HG02642 (cell line): ENCODE results near the gene FAM13A.
"Not testable (repeated sequence)": the region's sequence is repeated elsewhere in the genome, so short reads cannot be mapped to it uniquely, and the experiment has no call there.

ENCODE experiments used
- ATAC-seq: cut with Tn5 transposase; IDR thresholded peaks from one replicate; pipeline ENCODE4 v1.9.1; 2021; ENCODE audit warnings: mild to moderate bottlenecking; ENCODE audit not compliant: unreplicated experiment, poor library complexity

Gene FAM13A

DNA sequence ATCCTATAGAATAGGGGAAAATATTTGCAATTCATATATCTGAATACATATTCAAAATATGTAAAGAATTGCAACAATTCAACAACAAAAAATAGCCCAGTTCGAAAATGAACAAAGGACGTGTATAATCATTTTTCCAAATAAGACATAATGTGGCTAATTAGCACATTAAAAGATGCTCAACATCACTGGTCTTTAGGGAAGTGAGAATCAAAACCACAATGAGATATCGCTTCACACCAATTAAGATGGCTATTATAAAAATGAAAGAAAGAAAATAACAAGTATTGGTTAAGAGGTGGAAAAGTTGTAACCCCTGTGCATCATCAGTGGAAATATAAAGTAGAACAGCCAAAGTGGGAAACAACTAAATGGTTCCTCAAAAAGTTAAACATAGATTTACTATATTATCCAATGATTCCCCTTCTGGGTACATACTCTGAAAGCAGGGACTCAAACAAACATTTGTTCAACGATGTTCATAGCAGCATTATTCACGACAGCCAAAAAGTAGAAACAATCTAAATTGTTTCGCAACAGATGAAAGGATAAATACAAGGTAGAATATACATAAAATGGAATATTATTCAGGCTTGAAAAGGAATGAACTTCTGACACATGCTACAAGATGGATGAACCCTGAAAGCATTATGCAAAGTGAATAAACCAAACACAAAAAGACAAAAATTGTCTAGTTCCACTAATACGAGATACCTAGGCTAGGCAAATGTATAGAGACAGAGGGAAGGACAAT lies 12.7 kb downstream of the FAM13A start:
- no peak for ATAC-seq

DNA sequence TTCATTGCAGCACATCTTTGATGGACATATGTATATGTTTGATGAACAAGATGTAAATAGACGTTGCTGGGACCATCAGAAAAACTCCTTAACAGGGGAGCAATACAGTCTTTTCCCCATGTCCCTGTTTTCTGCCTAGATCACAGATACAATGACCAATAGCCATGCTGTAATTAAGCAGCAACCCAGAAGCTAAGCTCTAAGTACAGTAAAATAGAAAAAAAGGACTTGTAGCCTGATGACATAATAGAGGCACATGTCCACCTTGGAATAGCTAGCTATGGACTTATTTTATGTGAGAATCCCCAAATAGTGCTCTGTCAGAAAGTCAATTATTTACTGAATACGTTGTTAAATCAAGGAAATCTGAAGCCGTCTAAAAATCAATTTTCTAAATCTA lies 14.9 kb downstream of the FAM13A start:
- ATAC-seq, result no peak

DNA sequence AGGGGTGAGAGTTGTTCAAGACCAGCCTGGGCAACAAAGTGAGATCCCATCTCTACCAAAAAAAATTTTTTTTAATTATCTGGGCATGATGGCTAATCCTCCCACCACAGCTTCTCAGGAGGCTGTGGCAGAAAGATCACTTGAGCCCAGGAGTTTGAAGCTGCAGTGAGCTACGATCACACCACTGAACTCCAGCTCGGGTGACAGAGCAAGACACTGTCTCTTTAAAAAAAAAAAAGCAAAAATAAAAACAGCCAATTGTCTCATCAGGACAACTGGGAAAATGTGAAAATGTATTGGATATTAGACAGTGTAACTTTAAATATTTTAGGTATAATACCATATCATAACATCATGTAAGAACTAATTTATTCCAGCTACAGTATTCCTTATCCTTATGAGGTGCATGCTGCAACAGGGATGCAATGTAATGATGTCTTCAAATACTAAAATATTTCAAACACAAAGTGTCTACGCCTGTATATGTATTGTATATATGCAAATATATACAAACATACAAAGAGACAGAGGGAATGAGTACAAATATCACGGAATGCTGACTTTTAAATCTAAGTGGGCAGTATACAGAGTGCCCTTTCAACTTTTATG lies 17.2 kb downstream of the FAM13A start:
- no peak for ATAC-seq

DNA sequence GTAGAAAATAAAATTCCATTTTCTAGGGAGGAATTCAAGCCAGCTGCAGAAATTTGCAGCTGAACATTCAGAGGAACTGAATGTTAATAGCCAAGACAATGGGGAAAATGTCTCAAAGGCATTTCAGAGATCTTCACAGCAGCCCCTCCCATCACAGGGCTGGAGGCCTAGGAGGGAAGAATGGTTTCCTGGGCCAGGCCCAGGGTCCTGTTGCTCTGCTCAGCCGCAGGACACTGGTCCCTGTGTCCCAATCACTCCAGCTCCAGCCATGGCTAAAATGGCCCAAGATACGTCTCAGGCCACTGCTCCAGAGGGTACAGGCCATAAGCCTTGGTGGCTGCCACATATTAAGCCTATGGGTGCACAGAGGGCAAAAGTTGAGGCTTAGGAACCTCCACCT lies 20.4 kb downstream of the FAM13A start:
- ATAC-seq, result no peak

DNA sequence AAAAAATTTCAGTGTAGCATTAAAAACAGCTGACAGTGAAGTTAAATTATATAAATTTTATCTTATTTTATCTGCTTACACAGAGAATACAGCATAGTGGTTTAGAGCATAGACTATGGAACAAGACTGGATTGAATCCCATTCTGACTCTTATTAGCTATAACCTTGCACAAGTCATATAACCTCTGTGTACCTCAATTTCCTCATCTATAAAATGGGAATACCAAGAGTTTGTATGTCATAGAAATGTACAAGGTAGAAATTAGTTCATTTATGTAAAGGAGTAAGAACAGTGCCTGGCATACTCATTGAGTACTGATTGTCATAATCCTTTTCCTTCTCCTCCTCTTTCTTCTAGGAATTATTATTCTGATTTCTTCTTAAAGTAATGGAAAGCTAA lies 25.7 kb downstream of the FAM13A start:
- ATAC-seq, result no peak

DNA sequence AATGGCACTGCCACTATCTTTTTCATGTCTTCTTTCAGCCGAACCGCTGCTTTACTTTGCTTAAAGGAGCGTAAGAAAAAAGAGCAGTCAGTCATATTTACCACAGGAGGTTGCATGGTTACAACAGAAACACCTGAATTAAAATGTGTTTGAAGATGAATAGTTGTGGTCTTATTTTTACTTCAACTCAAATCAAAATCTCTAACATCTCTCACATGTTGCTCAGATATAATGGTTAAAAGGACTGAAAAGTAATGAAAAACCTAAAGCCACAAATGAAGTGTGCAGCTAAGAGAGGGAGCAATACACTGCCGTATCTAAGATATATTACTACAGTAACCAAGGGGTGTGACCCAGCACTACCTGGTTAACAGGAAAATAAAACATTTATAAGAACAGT lies 27.4 kb downstream of the FAM13A start:
- ATAC-seq, result no peak

DNA sequence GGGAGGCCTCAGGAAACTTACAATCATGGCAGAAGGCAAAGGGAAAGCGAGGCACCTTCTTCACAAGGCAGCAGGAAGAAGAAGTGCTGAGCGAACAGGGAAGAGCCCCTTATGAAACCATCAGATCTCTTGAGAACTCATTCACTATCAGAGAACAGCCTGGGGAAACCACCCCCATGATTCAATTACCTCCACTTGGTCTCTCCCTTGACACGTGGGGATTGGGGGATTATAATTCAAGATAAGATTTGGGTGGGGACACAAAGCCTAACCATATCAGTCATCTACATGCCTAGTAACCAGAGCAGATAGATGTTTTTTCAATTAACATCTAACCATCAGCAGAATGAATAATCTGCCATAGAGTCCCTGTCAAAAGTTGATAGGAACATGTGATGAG lies 30.4 kb downstream of the FAM13A start:
- no peak for ATAC-seq

DNA sequence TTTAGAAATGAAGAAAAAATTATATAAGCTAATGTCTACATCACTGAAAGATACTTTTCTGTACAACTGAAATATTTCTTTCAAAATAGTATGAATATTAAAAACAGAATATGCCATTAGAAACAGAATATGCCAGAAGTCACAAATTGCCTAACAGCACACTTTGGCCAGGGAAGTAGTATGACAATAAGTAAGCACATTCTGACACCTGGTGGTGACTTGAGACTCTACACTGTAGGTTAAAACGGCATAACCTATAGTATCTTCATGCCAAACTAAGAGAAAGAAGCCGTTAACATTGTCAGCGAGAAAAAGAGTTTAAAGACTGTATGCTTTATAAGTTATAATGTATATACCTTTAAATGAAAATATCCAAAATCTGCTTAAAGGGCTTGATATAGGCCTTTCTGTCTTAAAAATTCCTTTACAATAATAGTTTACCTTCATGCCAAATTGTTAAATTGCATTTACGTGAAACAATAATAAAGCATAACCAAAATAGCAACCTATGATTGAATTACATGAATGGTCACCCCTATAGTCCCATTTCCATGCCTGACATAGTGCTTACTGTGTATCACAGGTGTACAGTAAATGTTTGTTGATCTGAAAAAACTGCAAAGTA lies 32.8 kb downstream of the FAM13A start:
- ATAC-seq, result peak; percentile 94

DNA sequence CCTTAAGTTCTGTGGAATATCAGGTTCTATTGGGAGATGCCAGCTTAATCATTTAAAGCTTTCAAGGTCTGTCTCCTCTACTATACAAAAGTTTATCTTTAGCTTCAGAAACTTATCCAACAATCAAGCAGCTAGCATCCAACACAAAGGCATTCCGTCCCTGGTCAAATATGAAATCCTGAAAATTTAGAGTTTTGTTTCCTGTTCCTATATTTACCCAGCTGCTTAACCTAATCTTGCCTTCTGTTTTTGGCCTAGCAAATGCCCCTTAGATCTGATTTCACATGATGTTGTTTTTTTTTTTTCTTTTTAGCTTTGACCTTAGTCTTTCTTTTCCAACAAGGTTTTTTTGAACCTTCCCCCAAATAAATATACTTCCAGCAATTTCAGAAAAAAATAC lies 33.8 kb downstream of the FAM13A start:
- no peak for ATAC-seq

DNA sequence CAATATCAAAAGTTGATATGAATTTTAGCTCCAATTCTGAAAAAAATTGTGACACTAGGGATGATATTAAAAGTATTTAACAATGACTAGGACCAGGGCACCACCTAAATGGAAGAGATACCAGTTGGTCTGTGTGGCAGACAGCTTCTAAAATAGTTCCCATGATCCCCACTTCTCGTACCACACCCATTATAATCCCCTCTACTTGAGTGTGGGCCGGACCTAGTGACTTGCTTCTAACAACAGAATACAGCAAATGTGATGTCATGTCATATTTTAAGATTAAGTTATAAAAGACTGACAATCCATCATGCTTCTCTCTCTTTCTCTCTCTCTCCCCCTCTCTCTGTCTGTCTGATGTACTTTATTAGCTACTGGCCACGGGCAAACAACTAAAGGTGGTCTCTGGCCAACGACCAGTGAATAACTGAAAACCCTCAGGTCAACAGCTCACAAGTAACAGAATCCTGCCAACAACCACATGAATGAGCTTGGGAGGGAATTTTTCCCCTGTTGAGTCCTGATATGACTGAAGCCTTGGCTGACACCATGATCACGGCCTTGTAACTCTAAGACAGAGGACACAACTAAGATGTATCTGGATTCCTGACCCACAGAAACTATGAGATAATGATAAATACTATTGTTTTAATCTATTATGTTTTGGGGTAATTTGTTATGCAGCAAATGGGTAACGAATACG lies 34.4 kb downstream of the FAM13A start:
- no peak for ATAC-seq

DNA sequence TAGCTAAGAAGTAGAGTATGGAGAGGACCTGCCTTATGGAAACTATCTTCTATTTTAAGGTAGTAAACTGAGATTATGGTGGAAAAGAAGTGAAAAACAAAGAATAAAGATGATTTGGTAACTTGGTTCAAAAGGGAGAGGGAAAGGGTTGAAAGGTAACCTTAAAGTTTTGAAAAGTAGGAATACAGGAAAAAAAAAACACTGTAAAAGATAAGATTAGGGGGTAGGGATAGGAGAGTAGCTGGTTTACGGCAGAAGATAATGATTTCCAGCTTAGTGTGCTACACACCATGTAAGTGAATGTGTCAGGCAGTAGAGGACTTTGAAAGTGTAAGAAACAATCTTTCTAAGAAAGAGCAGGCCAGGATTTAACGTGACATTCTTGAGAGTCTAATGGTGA lies 35.3 kb downstream of the FAM13A start:
- ATAC-seq, result no peak

DNA sequence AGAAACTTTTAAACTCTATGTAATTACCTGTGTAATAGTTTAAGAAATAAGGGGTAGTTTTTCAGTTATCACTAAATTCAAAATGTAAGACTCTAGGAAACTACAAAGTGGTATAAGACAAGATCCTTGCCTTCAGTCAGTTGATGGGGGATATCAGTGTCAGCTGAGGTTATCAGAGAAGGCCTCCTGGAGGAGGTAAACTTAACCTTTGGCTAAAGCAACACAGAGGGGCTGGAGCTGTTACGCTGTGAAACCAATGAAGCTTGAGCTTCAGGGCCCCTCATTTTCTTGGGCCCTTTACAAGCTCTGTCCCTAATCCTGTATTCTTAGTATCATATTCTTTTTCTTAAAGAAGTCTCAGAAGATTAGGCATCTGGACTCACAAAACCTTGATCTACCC lies 35.9 kb downstream of the FAM13A start:
- no peak for ATAC-seq

DNA sequence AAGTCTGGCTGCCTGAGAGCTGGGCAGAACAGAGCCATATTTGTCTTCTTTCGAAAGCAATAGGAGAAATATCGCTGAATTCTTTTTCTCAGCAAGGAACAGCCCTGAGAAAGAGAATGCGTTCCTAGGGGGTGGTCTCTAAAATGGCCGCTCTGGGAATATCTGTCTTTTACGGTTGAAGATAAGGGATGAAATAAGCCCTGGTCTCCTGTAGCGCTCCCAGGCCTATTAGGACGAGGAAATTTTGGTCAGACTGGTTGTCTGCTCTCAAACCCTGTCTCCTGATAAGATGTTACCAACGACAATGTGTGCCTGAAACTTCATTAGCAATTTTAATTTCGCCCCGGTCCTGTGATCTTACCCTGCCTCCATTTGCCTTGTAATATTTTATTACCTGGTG lies 42.1 kb downstream of the FAM13A start:
- ATAC-seq, result not testable (repeated sequence)

DNA sequence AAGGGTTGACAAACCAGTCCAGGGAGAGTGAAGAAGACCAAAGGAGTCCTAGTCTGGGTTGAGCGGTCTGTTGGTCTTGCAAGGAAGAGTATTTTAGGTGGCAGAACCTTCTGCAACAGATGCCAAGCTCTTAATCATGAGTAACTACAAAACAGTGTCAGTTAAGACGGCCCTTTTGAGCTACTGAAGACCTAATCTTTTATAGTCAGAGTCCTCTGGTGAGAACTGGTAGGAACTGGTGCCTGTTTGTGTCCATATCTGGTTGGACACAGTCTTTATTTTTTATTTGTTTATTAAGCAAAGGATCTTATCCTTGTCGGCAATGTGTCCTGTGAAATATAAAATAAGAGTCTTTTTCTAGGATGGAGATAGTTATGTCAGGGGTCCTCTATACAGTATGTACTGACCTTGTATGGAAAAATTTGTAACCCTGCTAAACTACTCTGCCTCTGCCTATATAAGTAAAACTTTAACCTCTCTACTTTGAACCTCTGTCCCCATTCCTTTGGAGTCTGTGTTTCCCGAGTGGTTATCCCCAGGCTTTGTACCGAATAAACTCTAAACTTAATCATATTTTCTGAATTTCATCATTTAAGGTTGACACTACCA lies 47.1 kb downstream of the FAM13A start:
- no peak for ATAC-seq

DNA sequence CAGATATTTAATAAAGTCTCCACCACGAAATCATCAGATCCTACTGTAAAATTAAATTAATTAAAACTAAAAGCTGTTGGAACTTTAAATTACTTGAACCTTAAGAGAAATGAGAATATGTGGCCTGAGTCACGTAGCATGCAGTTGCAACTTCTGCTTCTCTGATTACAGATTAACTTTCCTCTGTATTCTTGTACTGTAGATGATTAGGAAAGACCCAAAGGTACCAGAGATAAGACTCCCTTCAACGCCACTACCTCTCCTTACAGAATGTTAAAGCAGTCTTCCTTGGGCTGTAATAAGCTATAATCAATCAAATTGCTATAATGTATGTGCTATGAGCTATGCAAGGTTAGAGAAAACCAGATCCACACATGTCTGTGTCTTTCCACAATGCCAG lies 47.9 kb downstream of the FAM13A start:
- no peak for ATAC-seq

DNA sequence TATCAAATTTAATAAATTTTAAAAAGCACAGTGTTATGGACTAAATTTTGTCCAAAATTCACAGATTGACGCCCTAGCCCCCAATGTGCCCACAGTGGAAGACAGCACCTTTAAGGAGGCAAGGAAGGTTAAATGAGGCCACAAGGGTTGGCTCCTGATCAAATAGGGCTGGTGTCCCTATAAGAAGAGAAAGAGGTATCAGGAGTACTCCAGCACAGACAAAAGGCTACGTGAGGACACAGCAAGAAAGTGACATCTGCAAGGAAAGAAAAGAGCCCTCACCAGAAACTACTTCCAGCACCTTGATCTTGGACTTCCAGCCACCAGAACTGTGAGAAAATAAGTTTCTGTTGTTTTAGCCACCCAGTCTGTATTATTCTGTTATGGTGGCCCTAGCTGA lies 48.8 kb downstream of the FAM13A start:
- no peak for ATAC-seq

DNA sequence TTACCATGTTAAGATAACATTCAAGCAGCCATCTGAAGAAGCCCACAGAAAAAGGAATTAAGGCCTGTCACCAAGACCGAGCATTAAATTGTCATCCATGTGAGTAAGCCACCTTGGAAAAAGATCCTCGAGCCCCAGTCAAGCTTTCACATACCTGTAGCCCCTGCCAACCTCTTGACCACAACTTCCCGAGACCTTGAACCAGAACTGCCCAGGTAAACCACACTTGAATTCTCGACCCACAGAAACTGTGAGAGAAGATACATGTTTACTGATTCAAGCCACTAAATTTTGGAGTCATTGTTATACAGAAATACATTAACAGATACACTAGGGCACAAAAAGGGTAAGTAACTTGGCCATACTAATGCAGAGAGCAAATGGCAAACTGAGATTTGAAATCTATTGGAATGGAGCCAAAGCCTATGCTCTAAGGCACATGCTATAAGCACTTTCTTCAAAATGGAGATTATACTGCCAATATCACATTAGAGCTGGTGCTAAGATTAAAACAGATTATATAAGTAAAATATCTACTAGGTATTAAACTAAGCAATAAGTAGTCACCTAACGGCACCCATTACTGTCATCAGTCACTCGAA lies 49.5 kb downstream of the FAM13A start:
- no peak for ATAC-seq

DNA sequence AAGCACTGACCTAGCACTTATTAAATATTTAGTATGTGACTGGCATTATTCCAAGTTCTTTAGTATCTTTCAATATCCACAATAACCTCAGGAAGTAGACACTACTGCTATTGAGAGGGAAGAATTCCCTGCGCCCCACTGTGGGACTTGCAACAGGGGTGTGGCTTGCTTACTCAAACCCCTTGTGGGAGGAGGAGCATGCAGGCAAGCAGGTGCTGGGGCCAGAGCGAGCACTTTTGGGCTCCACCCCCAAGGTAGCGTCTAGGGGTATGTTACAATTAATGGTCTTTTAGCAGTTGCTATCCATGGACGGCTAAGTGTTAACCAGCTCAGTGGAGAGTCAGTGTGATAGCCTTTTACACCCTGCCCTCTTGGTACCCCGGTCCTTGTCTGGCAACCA lies 50.7 kb downstream of the FAM13A start:
- no peak for ATAC-seq

DNA sequence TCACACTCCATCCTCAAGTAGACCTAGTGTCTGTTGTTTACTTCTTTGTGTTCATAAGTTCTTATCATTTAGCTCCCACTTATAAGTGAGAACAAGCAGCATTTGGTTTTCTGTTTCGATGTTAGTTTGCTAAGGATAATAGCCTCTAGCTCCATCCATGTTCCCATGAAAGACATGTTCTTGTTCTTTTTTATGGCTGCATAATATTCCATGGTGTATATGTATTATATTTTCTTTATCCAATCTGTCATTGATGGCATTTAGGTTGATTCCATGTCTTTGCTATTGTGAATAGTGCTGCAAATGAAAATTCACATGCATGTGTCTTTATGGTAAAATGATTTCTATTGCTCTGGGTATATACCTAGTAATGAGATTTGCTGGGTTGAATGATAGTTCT lies 51.9 kb downstream of the FAM13A start:
- ATAC-seq, result not testable (repeated sequence)

DNA sequence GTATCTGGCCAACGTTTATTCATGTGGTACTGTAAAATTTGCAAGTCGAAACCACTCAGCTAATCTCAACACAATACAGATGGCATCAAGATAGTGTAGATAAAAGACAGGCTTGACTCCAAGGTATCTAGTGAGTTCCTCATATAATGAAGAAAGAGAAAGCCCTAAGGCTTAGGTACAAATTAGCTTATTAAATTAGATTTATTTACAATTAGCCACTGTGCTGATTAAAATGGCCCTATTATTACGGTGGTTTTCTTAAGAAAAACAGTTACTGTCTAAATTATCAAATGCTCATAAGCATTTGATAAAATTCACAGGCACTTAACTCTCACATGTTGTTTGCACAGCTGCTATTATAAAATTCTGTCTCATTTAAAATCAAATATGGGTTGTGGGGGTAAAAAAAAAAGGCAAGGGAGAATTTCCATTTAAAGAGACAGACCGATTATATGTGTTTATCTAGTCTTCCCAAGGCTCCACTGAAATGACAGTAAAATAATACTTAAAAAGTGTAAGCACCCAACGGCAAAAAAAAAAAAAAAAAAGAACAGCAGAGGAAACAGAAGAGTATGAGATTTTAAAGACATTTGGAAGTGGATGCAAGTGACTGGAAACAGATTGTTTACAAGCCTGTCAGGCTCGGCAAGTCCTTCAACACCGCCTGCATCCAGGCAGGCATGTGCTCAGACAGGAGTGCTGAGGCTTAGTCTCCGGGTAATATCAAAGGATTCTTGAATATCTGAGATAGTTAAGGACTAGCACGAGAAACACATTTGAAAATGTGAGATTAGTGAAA lies 55.1 kb downstream of the FAM13A start:
- ATAC-seq, result no peak
